ENCODE data around the gene NF1. TPM values are rescaled to one million over a fixed set of nuclear protein-coding genes. Genes with fewer than 3 reads are reported as not detected.

Gene NF1
- total and polyA plus RNA-seq, 2 of the 13 experiments (the other 11 are each of a cell fraction or from before 2014, with no cell fraction given) = 21.5 to 26.5 TPM

GRCh38 chr17:31132977-31133376 is 38.2 kb downstream of the NF1 start:
- intact Hi-C loops (cut with micrococcal nuclease; ENCODE audit: unreplicated experiment) = no loop called here
- Histone ChIP-seq H3K9ac (ENCODE audit: insufficient read depth, low read depth, low read length) (no peak overlapping the region), H3K79me2 (ENCODE audit: insufficient read depth, low read length) (peaks cover 40% of the 10 kb centered on the region), H3K4me2 (ENCODE audit: low read depth, low read length) (no peak overlapping the region), H3K9me3 (ENCODE audit: low read length) (no peaks in the 10 kb centered on the region), H3K4me1 (ENCODE audit: insufficient read depth, low read length) (peaks cover 15% of the 10 kb centered on the region), H3K27ac (ENCODE audit: extremely low read length, insufficient read depth, low read length) (no peak overlapping the region), H4K20me1 (ENCODE audit: insufficient read depth, low read length) (no peaks in the 10 kb centered on the region; the same call in 1 of the 2 replicates), H3K27me3 (ENCODE audit: control insufficient read depth in 1 of 2, insufficient read depth in 2 of 2, low read length in 2 of 2) (no peaks in the 10 kb centered on the region), H2AFZ (ENCODE audit: low read length) (no peak overlapping the region), H3K36me3 (replicated peaks in 1 of 2; ENCODE audit: control insufficient read depth in 1 of 2, insufficient read depth in 2 of 2, low read length in 2 of 2) (no peaks in the 10 kb centered on the region), H3K4me3 (replicated peaks in 1 of 3; ENCODE audit: insufficient read depth in 1 of 3, low read depth in 2 of 3, low read length in 3 of 3) (no peak overlapping the region)
- BruUV-seq (replicated peaks) = no TSS peak
- FAIRE-seq (no peak), ATAC-seq (no peak), DNase-seq (ENCODE audit: low spot score) (no peak)
- 100% methylated on average over 3 of the region's 3 CpGs for WGBS (ENCODE audit: low lambda C conversion rate)
- ChIA-PET CTCF (ENCODE audit: low intra/inter-chr PET ratio, low total read pairs) (no interaction called here), POLR2A (no interaction called here)
- in situ Hi-C loops (cut with HindIII; ENCODE audit: extremely low pct_ligation_motif_present, low pct_unique_long_range_greater_than_20kb) = no loop called here
- TF ChIP-seq ZNF543 (CRISPR knock-in tag; IDR thresholded peaks at IDR 0.05) (no peak), AHR (CRISPR knock-in tag; IDR thresholded peaks at IDR 0.05) (no peak), ADNP (CRISPR knock-in tag; IDR thresholded peaks at IDR 0.05) (no peak), PAXIP1 (CRISPR knock-in tag; conservative IDR thresholded peaks at IDR 0.05) (no peak)

GRCh38 chr17:31134576-31134975 is 39.8 kb downstream of the NF1 start:
- no peaks in the 10 kb centered on the region for H3K36me3 ChIP-seq (replicated peaks in 1 of 2; ENCODE audit: control insufficient read depth in 1 of 2, insufficient read depth in 2 of 2, low read length in 2 of 2)
- H3K9ac ChIP-seq (ENCODE audit: insufficient read depth, low read depth, low read length) = no peak overlapping the region
- H2AFZ ChIP-seq (ENCODE audit: low read length) = no peak overlapping the region
- ChIA-PET CTCF (ENCODE audit: low intra/inter-chr PET ratio, low total read pairs) (no interaction called here), POLR2A (no interaction called here)
- H4K20me1 ChIP-seq (ENCODE audit: insufficient read depth, low read length) = no peaks in the 10 kb centered on the region; the same call in 1 of the 2 replicates
- H3K27me3 ChIP-seq (ENCODE audit: control insufficient read depth in 1 of 2, insufficient read depth in 2 of 2, low read length in 2 of 2) = no peaks in the 10 kb centered on the region
- no peaks in the 10 kb centered on the region for H3K9me3 ChIP-seq (ENCODE audit: low read length)
- no TSS peak for BruUV-seq (replicated peaks)
- H3K4me1 ChIP-seq (ENCODE audit: insufficient read depth, low read length) = peaks cover 11% of the 10 kb centered on the region
- in situ Hi-C loops (cut with HindIII; ENCODE audit: extremely low pct_ligation_motif_present, low pct_unique_long_range_greater_than_20kb) = no loop called here
- DNase-seq (ENCODE audit: low spot score) (no peak), ATAC-seq (no peak), FAIRE-seq (no peak)
- H3K79me2 ChIP-seq (ENCODE audit: insufficient read depth, low read length) = peaks cover 29% of the 10 kb centered on the region
- H3K4me2 ChIP-seq (ENCODE audit: low read depth, low read length) = no peak overlapping the region
- 73% methylated on average over 4 of the region's 4 CpGs for WGBS (ENCODE audit: low lambda C conversion rate)
- no peak overlapping the region for H3K27ac ChIP-seq (ENCODE audit: extremely low read length, insufficient read depth, low read length)
- no peak overlapping the region for H3K4me3 ChIP-seq (replicated peaks in 1 of 3; ENCODE audit: insufficient read depth in 1 of 3, low read depth in 2 of 3, low read length in 3 of 3)
- intact Hi-C loops (cut with micrococcal nuclease; ENCODE audit: unreplicated experiment) = no loop called here
- TF ChIP-seq SP5 (CRISPR knock-in tag; IDR thresholded peaks at IDR 0.05; ENCODE audit: borderline replicate concordance, low read depth) (no peak), TRIM22 (IDR thresholded peaks at IDR 0.05) (no peak), ZNF274 (CRISPR knock-in tag; IDR thresholded peaks at IDR 0.05) (no peak), ZNF770 (CRISPR knock-in tag; IDR thresholded peaks at IDR 0.05) (no peak), ZBTB3 (CRISPR knock-in tag; IDR thresholded peaks at IDR 0.05; ENCODE audit: borderline replicate concordance, low read depth) (no peak), CTCF (CRISPR knock-in tag; IDR thresholded peaks at IDR 0.05) (no peak)
